ENCODE results near the gene SLC5A4. TPM values are rescaled to one million over a fixed set of nuclear protein-coding genes. Genes with fewer than 3 reads are reported as not detected.
A peak's percentile ranks its signal among the peaks of the same experiment; 100 is the strongest.

The SLC5A4 gene
- total RNA-seq, 1 donor from 2014 or later: not detected

GRCh38 chr22:32222991-32223390 lies 32.2 kb downstream of the SLC5A4 start:
- Mint-ChIP-seq H3K27ac (no peak overlapping the region), H3K4me1 (ENCODE audit: low read depth) (peaks cover 4% of the 10 kb centered on the region), H3K36me3 (ENCODE audit: low read depth) (no peaks in the 10 kb centered on the region), H3K4me3 (ENCODE audit: low read depth) (no peak overlapping the region), H3K27me3 (ENCODE audit: low read depth) (peaks cover 22% of the 10 kb centered on the region), H3K9me3 (no peaks in the 10 kb centered on the region)
- no peak for DNase-seq (ENCODE audit: low spot score)
- intact Hi-C loops (cut with micrococcal nuclease): no loop called here

GRCh38 chr22:32219026-32219425 lies 36.1 kb downstream of the SLC5A4 start:
- H3K4me3 Mint-ChIP-seq (ENCODE audit: low read depth): no peak overlapping the region
- peaks cover 29% of the 10 kb centered on the region for H3K27me3 Mint-ChIP-seq (ENCODE audit: low read depth)
- no peaks in the 10 kb centered on the region for H3K9me3 Mint-ChIP-seq
- no peaks in the 10 kb centered on the region for H3K36me3 Mint-ChIP-seq (ENCODE audit: low read depth)
- peaks cover 4% of the 10 kb centered on the region for H3K4me1 Mint-ChIP-seq (ENCODE audit: low read depth)
- H3K27ac Mint-ChIP-seq: no peak overlapping the region
- intact Hi-C loops (cut with micrococcal nuclease): no loop called here
- no peak for DNase-seq (ENCODE audit: low spot score)

GRCh38 chr22:32218470-32218869 lies 36.7 kb downstream of the SLC5A4 start:
- Mint-ChIP-seq H3K4me1 (ENCODE audit: low read depth) (peaks cover 4% of the 10 kb centered on the region), H3K9me3 (no peaks in the 10 kb centered on the region), H3K36me3 (ENCODE audit: low read depth) (no peaks in the 10 kb centered on the region), H3K4me3 (ENCODE audit: low read depth) (no peak overlapping the region), H3K27ac (no peak overlapping the region), H3K27me3 (ENCODE audit: low read depth) (peaks cover 28% of the 10 kb centered on the region)
- intact Hi-C loops (cut with micrococcal nuclease): no loop called here
- no peak for DNase-seq (ENCODE audit: low spot score)

- Mint-ChIP-seq H3K27me3 (ENCODE audit: low read depth) (peaks cover 25% of the 10 kb centered on the region), H3K36me3 (ENCODE audit: low read depth) (no peaks in the 10 kb centered on the region), H3K4me1 (ENCODE audit: low read depth) (peaks cover 4% of the 10 kb centered on the region), H3K9me3 (no peaks in the 10 kb centered on the region), H3K27ac (no peak overlapping the region), H3K4me3 (ENCODE audit: low read depth) (no peak overlapping the region)
- DNase-seq (ENCODE audit: low spot score): no peak
- intact Hi-C loops (cut with micrococcal nuclease): no loop called here
Observed at GRCh38 chr22:32217465-32217864, 37.7 kb downstream of the SLC5A4 start.

GRCh38 chr22:32216911-32217310 lies 38.2 kb downstream of the SLC5A4 start:
- H3K4me3 Mint-ChIP-seq (ENCODE audit: low read depth): no peak overlapping the region
- no peak overlapping the region for H3K27ac Mint-ChIP-seq
- H3K27me3 Mint-ChIP-seq (ENCODE audit: low read depth): peaks cover 22% of the 10 kb centered on the region
- H3K9me3 Mint-ChIP-seq: no peaks in the 10 kb centered on the region
- no peak for DNase-seq (ENCODE audit: low spot score)
- H3K4me1 Mint-ChIP-seq (ENCODE audit: low read depth): peaks cover 4% of the 10 kb centered on the region
- H3K36me3 Mint-ChIP-seq (ENCODE audit: low read depth): no peaks in the 10 kb centered on the region
- intact Hi-C loops (cut with micrococcal nuclease): no loop called here

GRCh38 chr22:32211011-32211410 lies 44.1 kb downstream of the SLC5A4 start:
- peaks cover 6% of the 10 kb centered on the region for H3K27me3 Mint-ChIP-seq (ENCODE audit: low read depth)
- no peak for DNase-seq (ENCODE audit: low spot score)
- intact Hi-C loops (cut with micrococcal nuclease): no loop called here
- no peaks in the 10 kb centered on the region for H3K9me3 Mint-ChIP-seq
- H3K4me1 Mint-ChIP-seq (ENCODE audit: low read depth): peaks cover 2% of the 10 kb centered on the region
- H3K27ac Mint-ChIP-seq: no peak overlapping the region
- H3K4me3 Mint-ChIP-seq (ENCODE audit: low read depth): no peak overlapping the region
- no peaks in the 10 kb centered on the region for H3K36me3 Mint-ChIP-seq (ENCODE audit: low read depth)

- H3K4me1 Mint-ChIP-seq (ENCODE audit: low read depth): peaks cover 4% of the 10 kb centered on the region
- no peak for DNase-seq (ENCODE audit: low spot score)
- intact Hi-C loops (cut with micrococcal nuclease): loop anchor here (5.0 kb wide), 2 partner anchors 66 to 231 kb away; no protein-coding TSS in a partner anchor
- no peaks in the 10 kb centered on the region for H3K36me3 Mint-ChIP-seq (ENCODE audit: low read depth)
- no peaks in the 10 kb centered on the region for H3K9me3 Mint-ChIP-seq
- no peak overlapping the region for H3K4me3 Mint-ChIP-seq (ENCODE audit: low read depth)
- no peak overlapping the region for H3K27ac Mint-ChIP-seq
- H3K27me3 Mint-ChIP-seq (ENCODE audit: low read depth): peaks cover 3% of the 10 kb centered on the region
Observed at GRCh38 chr22:32208681-32209080, 46.5 kb downstream of the SLC5A4 start.

GRCh38 chr22:32207971-32208480 lies 47.1 kb downstream of the SLC5A4 start:
- no peak for DNase-seq (ENCODE audit: low spot score)
- Mint-ChIP-seq H3K36me3 (ENCODE audit: low read depth) (no peaks in the 10 kb centered on the region), H3K27ac (no peak overlapping the region), H3K4me1 (ENCODE audit: low read depth) (peaks cover 6% of the 10 kb centered on the region), H3K9me3 (no peaks in the 10 kb centered on the region), H3K27me3 (ENCODE audit: low read depth) (peaks cover 8% of the 10 kb centered on the region), H3K4me3 (ENCODE audit: low read depth) (no peak overlapping the region)
- intact Hi-C loops (cut with micrococcal nuclease): loop anchor here (5.0 kb wide), 2 partner anchors 66 to 231 kb away; no protein-coding TSS in a partner anchor

GRCh38 chr22:32206774-32207758 lies 48.1 kb downstream of the SLC5A4 start:
- no peaks in the 10 kb centered on the region for H3K36me3 Mint-ChIP-seq (ENCODE audit: low read depth)
- peaks cover 12% of the 10 kb centered on the region for H3K27me3 Mint-ChIP-seq (ENCODE audit: low read depth)
- peak; percentile 40 for DNase-seq (ENCODE audit: low spot score)
- no peak overlapping the region for H3K27ac Mint-ChIP-seq
- H3K4me1 Mint-ChIP-seq (ENCODE audit: low read depth): peaks cover 12% of the 10 kb centered on the region
- H3K9me3 Mint-ChIP-seq: no peaks in the 10 kb centered on the region
- no peak overlapping the region for H3K4me3 Mint-ChIP-seq (ENCODE audit: low read depth)
- intact Hi-C loops (cut with micrococcal nuclease): loop anchor here (5.0 kb wide), 2 partner anchors 65 to 230 kb away; no protein-coding TSS in a partner anchor

GRCh38 chr22:32205974-32206773 lies 49.0 kb downstream of the SLC5A4 start:
- no peaks in the 10 kb centered on the region for H3K9me3 Mint-ChIP-seq
- H3K27me3 Mint-ChIP-seq (ENCODE audit: low read depth): peaks cover 13% of the 10 kb centered on the region
- H3K4me1 Mint-ChIP-seq (ENCODE audit: low read depth): peaks cover 13% of the 10 kb centered on the region
- no peaks in the 10 kb centered on the region for H3K36me3 Mint-ChIP-seq (ENCODE audit: low read depth)
- intact Hi-C loops (cut with micrococcal nuclease): loop anchor here (5.0 kb wide), 2 partner anchors 64 to 229 kb away; no protein-coding TSS in a partner anchor
- H3K27ac Mint-ChIP-seq: no peak overlapping the region
- H3K4me3 Mint-ChIP-seq (ENCODE audit: low read depth): no peak overlapping the region
- no peak for DNase-seq (ENCODE audit: low spot score)

- intact Hi-C loops (cut with micrococcal nuclease): loop anchor here (5.0 kb wide), 3 partner anchors 63 to 267 kb away; partner anchors contain the start of gene FBXO7
- Mint-ChIP-seq H3K4me3 (ENCODE audit: low read depth) (peak within 1 kb of the TSS; percentile 38), H3K9me3 (no peaks in the 10 kb centered on the region), H3K4me1 (ENCODE audit: low read depth) (peaks cover 17% of the 10 kb centered on the region), H3K27me3 (ENCODE audit: low read depth) (peaks cover 13% of the 10 kb centered on the region), H3K36me3 (ENCODE audit: low read depth) (no peaks in the 10 kb centered on the region), H3K27ac (no peak within 1 kb of the TSS)
- no peak for DNase-seq (ENCODE audit: low spot score)
Observed at GRCh38 chr22:32204856-32205722, 50.1 kb downstream of the SLC5A4 start, which contains the start of gene RFPL2. Gene RFPL2 (minus strand): TSS chr22:32205073. CDS start chr22:32202451, 2,622 bp downstream.

Measured in activated T-helper 2 cell treated with anti-CD3 and anti-CD28 coated beads, Interferon-gamma antibody, Interleukin-2, Interleukin-4, amounts not matched to agents 10 μg/mL and 5 μg/mL and 100 μg/mL, durations not matched to agents 14 hours and 24 hours and 36 hours (primary cell).